GM10248 (cell line): ENCODE data around the gene UBE2F.

ENCODE experiments used
- CTCF ChIA-PET: fragments of 300-600 bp; sonication (Branson Sonifier 250); formaldehyde crosslinking; extraction: SDS; loops from one replicate; lab custom pipeline; 2021; ENCODE audit warnings: antibody characterized with exemption; lab: Yijun Ruan, JAX
- POLR2A ChIA-PET: fragments of 350-650 bp; sonication (Branson Sonifier 250); formaldehyde crosslinking; extraction: SDS; loops from one replicate; lab custom pipeline; 2020; ENCODE audit warnings: antibody characterized with exemption; lab: Yijun Ruan, JAX
- DNase-seq: peaks from one replicate; pipeline ENCODE4 v3.0.0; 2012; ENCODE audit errors: extremely low spot score
- CTCF ChIP-seq: IDR thresholded peaks from 2 replicates; pipeline ENCODE4 v1.5.1; 2012; ENCODE audit warnings: mild to moderate bottlenecking, low read depth; ENCODE audit errors: extremely low read depth, missing control alignments, control extremely low read depth

Gene UBE2F

DNA sequence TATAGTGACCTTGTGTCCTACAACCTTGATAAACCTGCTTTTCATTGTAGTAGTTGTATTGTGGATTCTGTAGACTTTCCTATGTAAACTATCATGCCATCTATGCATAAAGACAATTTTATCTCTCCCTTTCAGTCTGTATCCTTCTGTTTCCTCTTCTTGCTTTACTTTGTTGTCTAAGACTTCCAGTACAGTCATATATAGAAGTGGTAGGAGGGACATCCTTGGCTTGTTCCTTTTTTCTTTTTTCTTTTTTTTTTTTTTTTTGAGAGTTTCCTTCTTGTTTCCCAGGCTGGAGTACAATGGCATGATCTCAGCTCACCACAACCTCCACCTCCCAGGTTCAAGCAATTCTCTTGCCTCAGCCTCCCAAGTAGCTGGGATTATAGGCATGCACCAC, 39.7 kb downstream of the UBE2F start:
- ChIA-PET CTCF (no interaction called here), POLR2A (no interaction called here)
- TF ChIP-seq CTCF: no peak
- no peak for DNase-seq

DNA sequence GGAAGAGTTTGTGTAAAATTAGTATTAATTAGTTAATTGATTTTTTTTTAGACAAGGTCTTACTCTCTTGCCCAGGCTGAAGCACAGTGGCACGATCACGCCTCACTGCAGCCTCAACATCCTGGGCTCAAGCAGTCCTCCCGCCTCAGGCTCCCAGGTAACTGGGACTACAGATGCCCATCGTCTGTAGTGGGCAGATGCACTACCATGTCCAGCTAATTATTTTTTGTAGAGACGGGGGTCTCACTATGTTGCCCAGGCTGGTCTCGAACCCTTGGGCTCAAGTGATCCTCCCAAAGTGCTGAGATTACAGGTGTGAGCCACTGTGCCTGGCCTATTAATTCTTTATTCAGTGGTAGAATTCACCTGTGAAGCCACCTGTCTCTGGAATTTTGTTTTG, 41.1 kb downstream of the UBE2F start:
- no peak for DNase-seq
- no peak for TF ChIP-seq CTCF
- POLR2A ChIA-PET: no interaction called here
- CTCF ChIA-PET: no interaction called here

- POLR2A ChIA-PET: no interaction called here
Observed at GRCh38 chr2:238009563-238009962, 42.7 kb downstream of the UBE2F start.

GRCh38 chr2:238010572-238010971, 43.8 kb downstream of the UBE2F start:
- DNase-seq: no peak
- POLR2A ChIA-PET: no interaction called here
- no peak for TF ChIP-seq CTCF

More at GRCh38 chr2:238009563-238009962, 42.7 kb downstream of the UBE2F start:
- no peak for DNase-seq
- CTCF ChIA-PET: interaction anchor here (0.8 to 1.2 kb wide), 2 partner anchors 19 to 21 kb away, joined by 3 read pairs; no protein-coding TSS in a partner anchor
- TF ChIP-seq CTCF: no peak

DNA sequence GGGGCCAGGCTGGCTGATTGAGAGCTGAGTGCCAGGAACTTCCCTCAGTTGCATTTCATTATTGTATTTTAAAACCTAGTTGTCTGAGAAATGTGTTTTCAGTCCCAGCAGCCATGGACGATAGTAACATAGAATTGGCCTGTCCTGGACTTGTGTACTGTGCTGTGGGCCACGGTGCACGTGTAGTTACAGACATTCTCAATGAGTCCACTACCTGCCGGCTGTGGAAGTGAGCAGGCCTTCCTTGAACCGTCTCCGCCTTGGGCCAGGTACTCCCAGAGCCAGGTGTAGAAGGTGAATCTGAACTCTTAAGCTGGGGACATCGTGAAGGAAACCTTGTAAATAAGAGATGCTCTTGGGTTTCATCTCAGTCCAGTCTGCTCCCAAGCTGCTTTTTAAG, 47.0 kb downstream of the UBE2F start:
- TF ChIP-seq CTCF: no peak
- CTCF ChIA-PET: no interaction called here
- no peak for DNase-seq
- POLR2A ChIA-PET: no interaction called here

More at GRCh38 chr2:238010572-238010971, 43.8 kb downstream of the UBE2F start:
- CTCF ChIA-PET: interaction anchor here (1.2 kb wide), 1 partner anchor 20 kb away, joined by 3 read pairs; no protein-coding TSS in a partner anchor

DNA sequence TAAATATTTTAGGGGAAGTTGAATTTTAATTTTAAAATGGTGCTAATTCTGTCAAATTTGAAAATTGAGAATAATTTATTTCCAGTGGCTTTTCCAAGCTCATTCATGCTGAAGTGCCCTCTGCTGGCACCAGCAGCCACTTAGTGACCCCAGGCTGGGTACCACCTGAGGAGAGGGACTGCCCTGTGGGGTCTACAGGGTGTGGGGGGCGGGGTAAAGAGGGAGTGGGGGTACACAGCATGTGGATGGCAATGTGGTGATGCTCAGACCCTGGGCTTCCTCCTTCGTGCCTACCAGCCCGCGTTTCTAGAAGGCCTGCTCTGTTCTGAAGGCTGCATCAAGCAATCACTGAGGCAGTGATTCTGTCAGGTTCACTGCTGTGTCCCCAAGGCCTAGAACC, 48.9 kb downstream of the UBE2F start:
- TF ChIP-seq CTCF: peak; percentile 20
- POLR2A ChIA-PET: no interaction called here
- CTCF ChIA-PET: interaction anchor here (0.6 to 1.0 kb wide), 2 partner anchors 13 to 47 kb away, joined by 3 to 4 read pairs; no protein-coding TSS in a partner anchor
- no peak for DNase-seq
